Sigmoid colon (tissue), 7 donors: Measurements from ENCODE around the gene RAB3D. TPM values are rescaled to one million over a fixed set of nuclear protein-coding genes. Genes with fewer than 3 reads are reported as not detected.
A peak's percentile ranks its signal among the peaks of the same experiment; 100 is the strongest.

Experiments used
- DNase-seq: peaks from one replicate; pipeline ENCODE4 v3.0.0-alpha.2; 2019
- H3K27ac ChIP-seq, 4 donors: fragments of 200-600 bp; sonication (generic); one replicate each; pipeline ENCODE4 v1.5.1; 2016 to 2019; ENCODE audit warnings: mild to moderate bottlenecking in 1 of 4
- H3K27me3 ChIP-seq, 3 donors: fragments of 200-600 bp; sonication (generic); one replicate each; pipeline ENCODE4 v1.5.1; 2019; ENCODE audit warnings: mild to moderate bottlenecking in 1 of 3
- H3K36me3 ChIP-seq, 4 donors: fragments of 200-600 bp; sonication (generic); one replicate each; pipeline ENCODE4 v1.5.1; 2016 to 2019
- H3K4me1 ChIP-seq, 4 donors: fragments of 200-600 bp; sonication (generic); one replicate each; pipeline ENCODE4 v1.5.1; 2017 to 2019
- H3K4me3 ChIP-seq, 4 donors: fragments of 200-600 bp; sonication (generic); one replicate each; pipeline ENCODE4 v1.5.1; 2017 to 2019; ENCODE audit warnings: mild to moderate bottlenecking in 2 of 4, moderate library complexity in 1 of 4
- H3K9me3 ChIP-seq, 4 donors: fragments of 200-600 bp in 3 of 4; sonication (generic) in 3 of 4; one replicate each; pipeline versions ENCODE4 v1.5.1 to v1.6.1; 2013 to 2019
- EP300 ChIP-seq, 4 donors: sonication (generic); formaldehyde crosslinking; IDR thresholded peaks; one replicate each; pipeline ENCODE4 v1.6.1; 2017; ENCODE audit warnings: antibody characterized with exemption in 4 of 4
- POLR2A ChIP-seq, 2 donors: fragments of 450-650 bp; IDR thresholded peaks; one replicate each; pipeline ENCODE4 v1.6.1; 2016; ENCODE audit warnings: antibody characterized with exemption in 2 of 2, mild to moderate bottlenecking in 2 of 2, moderate library complexity in 2 of 2
- POLR2AphosphoS5 ChIP-seq, 4 donors: sonication (generic); formaldehyde crosslinking; IDR thresholded peaks; one replicate each; pipeline ENCODE4 v1.6.1; 2017; ENCODE audit warnings: antibody characterized with exemption in 4 of 4
- WGBS, 2 donors: extraction: QIAGEN DNeasy Blood & Tissue Kit; methylation state at CpG; one replicate each; pipeline ENCODE4 v1.1.7; 2013; 5-methylcytosine and 5-hydroxymethylcytosine counted together
- intact Hi-C: fragments of 100-400 bp; cut with DNase I; formaldehyde crosslinking; loops from one replicate; pipeline ENCODE4 v1.15.1; 2023
- polyA plus RNA-seq, 3 donors: library from polyadenylated mRNA; stranded (reverse); fragments of 200-250 nt; gene quantifications; one replicate each; pipeline ENCODE4 v1.2.3, GENCODE V29; 2013
- total RNA-seq, 4 donors: library from RNA; depleted of rRNA; stranded (reverse); fragments of >200 nt; gene quantifications; one replicate each; pipeline ENCODE4 v1.1.0, GENCODE V29; 2016
- TF ChIP-seq, protein P1 (sequence below), 4 experiments: fragments of 450-650 bp in 3 of 4; fragments of 200-600 bp in 1 of 4; IDR thresholded peaks; one replicate each; pipeline ENCODE4 v1.5.1; 2016 to 2019; ENCODE audit warnings: antibody characterized with exemption in 4 of 4, mild to moderate bottlenecking in 3 of 4, moderate library complexity in 2 of 4
- donor health status: healthy with polysubstance abuse.
- donor health status: Bipolar disorder and iron deficiency.
- donor health status: healthy.

RAB3D gene
- total and polyA plus RNA-seq, 7 donors: 6.6 to 27.7 (median 16.0) TPM

DNA sequence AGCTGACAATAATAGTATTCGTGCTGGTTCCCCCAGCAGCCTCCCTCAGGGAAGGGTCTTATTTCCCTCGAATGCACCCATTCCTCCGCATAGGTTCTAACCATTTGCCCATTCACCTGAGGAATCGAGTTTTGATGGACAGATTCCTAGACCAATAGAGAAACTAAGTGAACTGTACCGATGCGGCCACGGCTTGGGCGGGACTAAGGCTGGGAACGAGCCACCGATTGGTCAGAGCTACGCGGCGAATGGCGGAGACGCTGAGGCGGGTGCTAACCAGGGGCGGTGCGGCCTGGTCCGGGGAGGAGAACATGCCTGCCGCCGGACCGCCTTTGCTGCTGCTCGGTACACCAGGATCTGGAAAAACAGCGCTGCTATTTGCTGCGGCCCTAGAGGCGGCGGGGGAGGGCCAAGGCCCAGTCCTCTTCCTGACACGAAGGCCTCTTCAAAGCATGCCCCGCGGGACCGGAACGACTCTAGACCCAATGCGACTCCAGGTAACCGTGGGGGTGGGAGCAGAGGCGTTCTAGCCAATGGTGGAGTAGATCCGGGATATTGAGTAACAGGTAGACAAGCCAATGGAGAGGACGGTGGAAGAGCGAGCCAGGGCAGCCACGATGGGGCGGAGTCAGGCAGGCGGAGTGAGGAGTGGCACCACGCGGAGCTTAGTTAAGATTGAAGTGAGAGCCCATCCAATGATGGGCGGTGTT lies 35.1 kb upstream of the RAB3D start, which contains the start of gene SWSAP1:
Gene SWSAP1 (plus strand): TSS at position 234 of the 710 bp plus-strand sequence. CDS start 15 bp downstream, at position 249.
- peaks cover 0 to 4% (median 0%) of the 10 kb centered on the region in 4 donors for H3K36me3 ChIP-seq
- intact Hi-C loops: loop anchor here (2.0 to 10.0 kb wide), 3 partner anchors 30 to 240 kb away; partner anchors contain the start of gene ZNF627
- WGBS, 2 donors: 0% methylated on average over 44 of the region's 44 CpGs
- peak within 1 kb of the TSS; percentile 87 to 95 (median 93) for H3K27ac ChIP-seq
- H3K27me3 ChIP-seq: no peaks in the 10 kb centered on the region
- peak within 1 kb of the TSS; percentile 53 to 66 (median 63) for H3K4me3 ChIP-seq
- no peaks in the 10 kb centered on the region for H3K9me3 ChIP-seq
- TF ChIP-seq EP300 (IDR thresholded peaks at IDR 0.05): no peak
- peak; percentile 23 for TF ChIP-seq POLR2A (IDR thresholded peaks at IDR 0.05)
- TF ChIP-seq, protein P1, sequence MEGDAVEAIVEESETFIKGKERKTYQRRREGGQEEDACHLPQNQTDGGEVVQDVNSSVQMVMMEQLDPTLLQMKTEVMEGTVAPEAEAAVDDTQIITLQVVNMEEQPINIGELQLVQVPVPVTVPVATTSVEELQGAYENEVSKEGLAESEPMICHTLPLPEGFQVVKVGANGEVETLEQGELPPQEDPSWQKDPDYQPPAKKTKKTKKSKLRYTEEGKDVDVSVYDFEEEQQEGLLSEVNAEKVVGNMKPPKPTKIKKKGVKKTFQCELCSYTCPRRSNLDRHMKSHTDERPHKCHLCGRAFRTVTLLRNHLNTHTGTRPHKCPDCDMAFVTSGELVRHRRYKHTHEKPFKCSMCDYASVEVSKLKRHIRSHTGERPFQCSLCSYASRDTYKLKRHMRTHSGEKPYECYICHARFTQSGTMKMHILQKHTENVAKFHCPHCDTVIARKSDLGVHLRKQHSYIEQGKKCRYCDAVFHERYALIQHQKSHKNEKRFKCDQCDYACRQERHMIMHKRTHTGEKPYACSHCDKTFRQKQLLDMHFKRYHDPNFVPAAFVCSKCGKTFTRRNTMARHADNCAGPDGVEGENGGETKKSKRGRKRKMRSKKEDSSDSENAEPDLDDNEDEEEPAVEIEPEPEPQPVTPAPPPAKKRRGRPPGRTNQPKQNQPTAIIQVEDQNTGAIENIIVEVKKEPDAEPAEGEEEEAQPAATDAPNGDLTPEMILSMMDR (IDR thresholded peaks at IDR 0.05): no peak
- peak in 3 of 4 donors; percentile 3 to 48 (median 38) for TF ChIP-seq POLR2AphosphoS5 (IDR thresholded peaks at IDR 0.05)
- peaks cover 2 to 45% (median 42%) of the 10 kb centered on the region in 4 donors for H3K4me1 ChIP-seq
- DNase-seq: peak; percentile 100

DNA sequence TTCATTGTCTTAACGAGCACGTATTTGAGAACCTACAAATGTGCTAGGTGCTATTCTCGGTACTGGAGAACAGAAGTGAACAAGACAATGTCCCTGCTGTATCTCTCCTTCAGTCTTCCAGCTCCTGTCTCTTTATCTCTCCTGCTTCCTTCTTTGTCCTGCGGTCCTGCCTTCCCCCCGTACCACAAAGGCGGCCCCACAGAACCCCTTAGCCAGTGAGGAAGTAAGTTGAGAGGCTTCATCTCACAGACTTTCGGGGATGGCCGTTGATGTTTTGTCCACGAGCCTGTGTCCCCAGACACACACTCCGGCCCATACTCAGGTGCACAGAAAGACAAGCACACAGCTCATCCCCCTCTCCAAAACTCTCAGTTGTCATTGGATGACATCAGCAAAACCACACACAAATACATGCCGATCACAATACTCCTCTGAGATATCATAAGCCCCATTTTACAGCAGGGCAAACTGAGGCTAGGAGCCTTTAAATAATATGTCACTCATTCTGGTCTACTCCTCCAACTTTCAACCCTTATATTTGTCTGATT lies 34.5 kb upstream of the RAB3D start:
- no peak for TF ChIP-seq POLR2A (IDR thresholded peaks at IDR 0.05)
- TF ChIP-seq, protein P1 (IDR thresholded peaks at IDR 0.05): peak in 1 of 4 experiments; percentile 4
- WGBS, 2 donors: 28 to 42% methylated on average over 11 of the region's 11 CpGs
- no peak for DNase-seq
- intact Hi-C loops: loop anchor here (2.0 to 10.0 kb wide), 3 partner anchors 29 to 239 kb away; partner anchors contain the start of gene ZNF627
- Histone ChIP-seq H3K36me3 (peaks cover 0 to 4% (median 0%) of the 10 kb centered on the region in 4 donors), H3K9me3 (no peaks in the 10 kb centered on the region), H3K4me1 (peaks cover 2 to 45% (median 42%) of the 10 kb centered on the region in 4 donors), H3K27ac (peak overlapping the region; percentile 87 to 95 (median 93)), H3K4me3 (peak overlapping the region; percentile 53 to 66 (median 63)), H3K27me3 (no peaks in the 10 kb centered on the region)

DNA sequence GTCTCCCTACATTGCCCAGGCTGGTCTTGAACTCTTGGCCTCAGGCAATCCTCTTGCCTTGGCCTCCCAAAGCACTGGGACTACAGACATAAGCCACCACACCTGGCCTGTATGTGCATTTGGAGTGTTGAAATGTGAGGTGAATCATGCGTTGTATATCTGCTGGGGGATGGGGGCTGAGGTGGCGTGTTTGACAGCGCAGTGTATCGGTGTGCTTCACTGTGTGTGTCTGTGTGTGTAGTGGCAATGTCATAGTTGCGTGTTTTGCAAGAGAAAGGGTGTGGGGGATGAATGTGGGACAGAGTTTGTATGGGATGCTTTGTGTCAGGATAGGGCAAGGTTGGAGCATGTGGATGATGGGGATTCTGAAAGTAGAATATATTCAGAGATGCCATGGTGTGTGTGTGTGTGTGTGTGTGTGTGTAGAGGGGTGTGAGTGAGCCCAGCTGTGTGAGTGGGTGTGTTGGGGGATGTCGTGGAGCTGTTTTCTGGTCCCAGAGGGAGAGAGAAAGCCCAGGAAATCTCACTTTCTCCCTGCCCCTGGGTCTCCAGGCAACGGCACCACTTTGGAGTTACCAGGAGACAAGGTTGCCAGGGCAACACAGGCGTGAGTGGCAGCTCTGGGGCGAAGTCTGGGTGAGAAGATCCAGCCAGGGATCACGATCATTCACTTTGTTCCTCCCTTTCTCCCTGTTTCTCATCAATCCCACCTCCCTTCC lies 33.9 kb upstream of the RAB3D start:
- Histone ChIP-seq H3K27ac (no peak overlapping the region), H3K4me1 (peaks cover 2 to 40% (median 37%) of the 10 kb centered on the region in 4 donors), H3K9me3 (no peaks in the 10 kb centered on the region), H3K36me3 (peaks cover 0 to 4% (median 0%) of the 10 kb centered on the region in 4 donors), H3K27me3 (no peaks in the 10 kb centered on the region), H3K4me3 (no peak overlapping the region)
- no peak for DNase-seq
- 52 to 58% methylated on average over 10 of the region's 10 CpGs for WGBS, 2 donors
- TF ChIP-seq POLR2A (IDR thresholded peaks at IDR 0.05) (no peak), POLR2AphosphoS5 (IDR thresholded peaks at IDR 0.05) (no peak), EP300 (IDR thresholded peaks at IDR 0.05) (no peak)
- TF ChIP-seq, protein P1 (IDR thresholded peaks at IDR 0.05): no peak
- intact Hi-C loops: loop anchor here (10.0 kb wide), 2 partner anchors 221 to 239 kb away; partner anchors contain the start of gene ZNF627

DNA sequence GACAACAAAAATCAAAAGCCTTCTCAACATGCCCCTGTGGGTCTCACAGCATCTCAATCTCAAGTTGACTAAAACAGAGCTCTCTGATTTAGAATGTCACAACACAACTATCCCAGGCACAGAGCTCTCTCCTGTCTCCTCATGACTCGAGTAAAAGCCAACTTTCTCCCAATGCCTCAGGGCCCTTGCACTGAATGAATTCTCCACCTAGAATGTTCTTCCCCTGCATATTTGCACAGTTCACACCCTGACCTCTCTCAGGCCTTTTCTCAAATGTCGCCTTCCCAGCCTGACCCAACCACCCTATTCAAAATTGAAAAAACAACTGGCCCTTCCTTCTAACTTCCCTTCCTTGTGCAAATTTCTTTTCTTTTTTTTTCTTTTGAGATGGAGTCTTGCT lies 31.3 kb upstream of the RAB3D start:
- H3K27me3 ChIP-seq: no peaks in the 10 kb centered on the region
- no peak overlapping the region for H3K4me3 ChIP-seq
- peaks cover 0 to 13% (median 0%) of the 10 kb centered on the region in 4 donors for H3K36me3 ChIP-seq
- peaks cover 2 to 15% (median 11%) of the 10 kb centered on the region in 4 donors for H3K4me1 ChIP-seq
- TF ChIP-seq POLR2A (IDR thresholded peaks at IDR 0.05): no peak
- no peak for TF ChIP-seq EP300 (IDR thresholded peaks at IDR 0.05)
- no peak for TF ChIP-seq POLR2AphosphoS5 (IDR thresholded peaks at IDR 0.05)
- TF ChIP-seq, protein P1 (IDR thresholded peaks at IDR 0.05): no peak
- H3K9me3 ChIP-seq: no peaks in the 10 kb centered on the region
- 93% methylated on average over 2 of the region's 2 CpGs for WGBS, 2 donors
- H3K27ac ChIP-seq: no peak overlapping the region
- intact Hi-C loops: loop anchor here (10.0 kb wide), 2 partner anchors 224 to 236 kb away; partner anchors contain the start of gene ZNF627
- no peak for DNase-seq
